HG03095 (cell line): Measurements from ENCODE around the gene DNAAF5.
"Not testable (repeated sequence)": the region's sequence is repeated elsewhere in the genome, so short reads cannot be mapped to it uniquely, and the experiment has no call there.

ENCODE experiments used
- ATAC-seq: cut with Tn5 transposase; IDR thresholded peaks from one replicate; pipeline ENCODE4 v1.9.1; 2021; ENCODE audit warnings: moderate library complexity; ENCODE audit not compliant: unreplicated experiment

Gene DNAAF5

DNA sequence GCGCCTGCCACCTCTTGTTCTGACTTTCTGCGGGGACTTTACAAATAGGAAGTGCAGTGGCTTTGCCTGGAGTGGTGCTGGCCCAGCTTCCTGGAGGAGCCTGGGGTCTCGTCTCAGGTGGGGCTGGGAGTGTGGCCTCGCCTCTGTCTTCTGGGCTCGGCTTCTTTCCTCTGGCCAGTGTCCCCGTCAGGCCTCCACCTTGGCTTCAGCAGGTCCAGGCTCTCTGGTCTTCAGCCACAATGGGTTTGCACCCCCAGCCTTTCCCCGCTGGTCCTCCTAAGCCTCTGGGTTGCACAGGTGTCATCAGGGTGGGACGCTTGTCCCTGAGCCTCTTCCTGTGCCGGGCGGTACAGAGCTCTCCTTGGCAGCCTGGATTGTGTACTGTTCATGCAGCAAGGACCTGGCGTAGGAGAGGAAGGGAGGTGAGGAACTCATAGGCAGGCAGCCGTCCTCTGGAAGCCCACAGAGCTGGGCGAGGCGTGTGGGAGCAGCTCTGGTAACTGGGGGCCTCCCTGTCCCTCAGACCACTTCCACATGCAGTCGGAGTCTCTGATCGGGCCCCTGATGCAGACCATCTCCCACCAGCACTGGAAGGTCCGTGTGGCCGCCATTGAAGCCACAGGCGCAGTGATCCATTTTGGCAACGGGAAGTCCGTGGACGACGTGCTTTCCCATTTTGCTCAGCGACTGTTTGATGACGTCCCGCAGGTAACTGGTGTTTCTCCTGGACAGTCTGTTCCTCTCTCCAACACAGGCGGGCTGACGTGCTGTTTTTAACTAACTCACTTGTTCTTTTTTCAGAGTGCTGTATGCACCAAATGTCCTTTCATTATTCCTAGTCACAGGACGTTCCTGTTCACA, 2.9 kb downstream of the DNAAF5 start:
- no peak for ATAC-seq

DNA sequence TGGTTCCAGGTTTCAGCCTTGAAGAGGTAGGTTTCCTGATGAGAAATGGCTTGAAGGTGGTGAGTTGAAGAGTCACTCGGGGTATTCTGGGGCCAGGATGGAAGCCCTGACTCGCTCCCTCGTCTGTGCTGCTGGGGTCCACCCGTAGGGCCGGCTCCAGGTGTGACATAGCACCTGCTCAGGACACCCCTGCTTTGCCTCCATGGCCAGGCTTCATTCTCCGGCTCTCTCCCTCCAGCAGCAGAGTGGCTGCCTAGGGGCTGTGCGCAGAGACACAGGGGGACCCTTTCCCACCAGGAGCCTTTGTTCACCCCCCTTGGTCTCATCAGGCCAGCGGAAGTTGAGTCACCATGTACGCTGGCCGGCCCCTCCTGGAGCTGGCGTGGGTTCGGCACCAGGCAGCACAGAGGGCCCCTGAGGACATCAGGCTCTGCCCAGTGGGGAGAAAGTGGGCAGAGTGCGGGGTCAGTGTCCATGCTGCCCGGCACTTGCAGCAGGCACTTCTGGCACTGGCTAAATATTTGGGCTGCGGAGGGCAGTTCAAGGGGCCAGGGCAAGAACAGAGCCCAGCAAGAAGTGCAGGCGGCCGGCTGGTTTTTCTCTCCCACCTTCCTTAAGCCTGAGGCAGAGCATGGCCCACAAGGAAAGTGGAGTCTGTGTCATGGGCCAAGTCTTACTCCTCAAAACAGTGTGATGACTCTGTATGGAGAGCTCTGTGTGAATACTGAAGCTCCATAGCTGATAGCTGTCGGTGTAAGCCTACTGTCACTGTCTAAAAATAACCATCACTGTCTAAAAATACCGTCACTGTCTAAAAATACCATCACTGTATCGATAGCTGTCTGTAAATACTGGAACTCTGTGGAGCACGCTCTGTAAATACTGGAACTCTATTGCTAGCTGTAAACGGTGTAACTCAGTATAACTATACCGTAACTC, 4.3 kb downstream of the DNAAF5 start:
- no peak for ATAC-seq

DNA sequence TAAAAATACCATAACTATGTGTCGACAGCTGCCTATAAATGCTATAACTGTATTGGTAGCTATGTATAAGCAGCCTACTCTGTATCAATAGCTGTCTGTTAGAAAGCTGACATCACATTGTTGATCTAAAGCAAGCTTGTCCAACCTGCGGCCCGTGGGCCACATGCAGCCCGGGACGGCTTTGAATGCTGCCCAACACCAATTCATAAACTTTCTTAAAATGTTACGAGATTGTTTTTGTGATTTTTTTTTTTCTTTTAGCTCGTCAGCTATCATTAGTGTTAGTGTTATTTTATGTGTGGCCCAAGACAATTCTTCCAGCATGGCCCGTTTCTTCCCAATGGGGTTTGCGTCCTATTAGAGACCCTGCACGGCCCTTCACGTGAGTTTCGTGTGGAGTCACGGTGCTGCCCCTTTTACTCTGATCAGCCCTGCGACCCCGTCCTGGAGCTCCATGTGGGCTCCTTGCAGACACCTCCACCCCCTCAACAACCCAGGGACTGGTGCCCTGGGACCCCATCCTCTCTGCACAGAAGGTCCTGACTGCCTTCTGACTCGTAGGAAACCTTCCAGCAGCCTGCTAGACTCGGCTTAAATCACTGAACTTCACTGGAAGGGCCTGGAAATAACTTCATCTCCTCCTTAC, 5.1 kb downstream of the DNAAF5 start:
- no peak for ATAC-seq

DNA sequence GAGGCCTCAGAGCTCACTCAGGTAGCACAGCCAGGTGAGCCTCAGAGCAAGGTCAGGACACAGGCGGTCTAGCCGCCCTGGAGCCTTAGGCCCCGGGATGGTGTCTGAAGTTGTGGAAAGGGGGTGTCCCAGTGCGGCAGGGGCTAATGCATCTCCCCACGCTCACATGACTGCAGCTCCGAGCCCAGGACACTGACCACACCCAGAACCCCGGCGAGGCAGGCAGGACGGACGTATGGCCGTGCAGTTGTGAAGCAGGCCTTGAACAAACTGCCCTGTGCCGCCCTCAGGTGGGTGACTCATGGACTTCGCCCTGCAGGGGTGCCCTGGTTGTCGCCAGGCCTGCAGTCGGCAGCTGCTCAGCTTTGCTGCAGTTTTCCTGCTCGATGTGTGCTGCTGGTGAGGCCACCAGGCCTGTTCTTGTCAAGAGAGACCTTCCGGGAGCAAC, 5.6 kb downstream of the DNAAF5 start:
- no peak for ATAC-seq

DNA sequence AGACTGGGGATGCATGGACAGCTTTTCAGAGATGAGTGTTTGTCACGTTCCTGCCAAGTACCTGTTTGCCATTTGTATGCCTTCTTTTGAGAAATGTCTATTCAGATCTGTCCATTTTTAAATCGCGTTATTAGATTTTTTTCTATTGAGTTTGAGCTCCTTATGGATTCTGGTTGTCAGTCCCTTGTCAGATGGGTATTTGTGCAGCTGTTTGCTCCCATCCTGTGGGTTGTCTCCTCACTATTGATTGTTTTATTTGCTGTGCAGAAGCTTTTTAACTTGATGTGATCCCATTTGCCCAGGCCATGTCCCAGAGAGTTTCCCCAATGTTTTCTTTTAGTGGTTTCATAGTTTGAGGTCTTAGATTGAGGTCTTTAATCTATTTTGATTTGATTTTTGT, 6.1 kb downstream of the DNAAF5 start:
- ATAC-seq: no peak

DNA sequence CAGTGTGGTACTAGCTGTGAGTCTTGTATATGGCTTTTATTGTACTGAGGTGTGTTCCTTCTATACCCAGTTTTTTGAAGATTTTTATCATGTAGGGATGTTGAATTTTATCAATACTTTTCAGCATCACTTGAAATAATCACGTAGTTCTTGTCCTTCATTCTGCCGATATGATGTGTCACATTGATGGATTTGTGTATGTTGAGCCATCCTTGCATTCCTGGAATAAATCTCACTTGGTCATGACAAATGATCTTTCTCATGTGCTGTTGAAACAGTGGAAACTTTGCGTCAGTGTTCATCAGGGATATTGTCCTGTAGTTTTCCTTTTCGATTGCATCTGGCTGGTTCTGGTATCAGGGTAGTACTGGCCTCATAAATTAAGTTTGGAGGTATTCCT, 7.7 kb downstream of the DNAAF5 start:
- ATAC-seq: no peak

DNA sequence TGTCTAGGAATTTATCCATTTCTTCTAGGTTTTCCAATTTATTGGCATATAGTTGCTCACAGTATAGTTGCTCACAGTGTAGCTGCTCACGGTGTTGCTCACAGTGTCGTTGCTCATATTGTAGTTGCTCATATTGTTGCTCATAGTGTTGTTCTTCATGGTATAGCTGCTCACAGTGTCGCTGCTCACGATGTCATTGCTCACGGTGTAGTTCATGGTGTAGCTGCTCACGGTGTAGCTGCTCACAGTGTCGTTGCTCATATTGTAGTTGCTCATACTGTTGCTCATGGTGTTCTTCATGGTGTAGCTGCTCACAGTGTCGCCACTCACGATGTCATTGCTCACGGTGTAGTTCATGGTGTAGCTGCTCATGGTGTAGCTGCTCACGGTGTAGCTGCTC, 8.3 kb downstream of the DNAAF5 start:
- no peak for ATAC-seq

DNA sequence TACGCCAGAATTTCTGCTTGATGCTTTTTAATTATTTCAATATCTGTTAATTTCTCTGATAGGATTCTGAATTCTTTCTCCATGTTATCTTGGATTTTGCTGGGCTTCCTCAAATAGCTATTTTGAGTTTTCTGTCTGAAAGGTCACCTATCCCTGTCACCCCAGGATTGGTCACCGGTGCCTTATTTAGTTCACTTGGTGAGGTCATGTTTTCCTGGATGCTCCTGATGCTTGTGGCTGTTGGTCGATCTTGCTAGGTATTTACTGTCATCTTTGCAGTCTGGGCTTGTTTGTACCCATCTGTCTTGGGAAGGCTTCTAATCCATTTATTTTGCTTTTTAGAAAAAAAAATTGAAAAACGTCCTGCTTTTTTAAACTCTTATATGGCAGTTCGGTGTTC, 11.7 kb downstream of the DNAAF5 start:
- no peak for ATAC-seq

DNA sequence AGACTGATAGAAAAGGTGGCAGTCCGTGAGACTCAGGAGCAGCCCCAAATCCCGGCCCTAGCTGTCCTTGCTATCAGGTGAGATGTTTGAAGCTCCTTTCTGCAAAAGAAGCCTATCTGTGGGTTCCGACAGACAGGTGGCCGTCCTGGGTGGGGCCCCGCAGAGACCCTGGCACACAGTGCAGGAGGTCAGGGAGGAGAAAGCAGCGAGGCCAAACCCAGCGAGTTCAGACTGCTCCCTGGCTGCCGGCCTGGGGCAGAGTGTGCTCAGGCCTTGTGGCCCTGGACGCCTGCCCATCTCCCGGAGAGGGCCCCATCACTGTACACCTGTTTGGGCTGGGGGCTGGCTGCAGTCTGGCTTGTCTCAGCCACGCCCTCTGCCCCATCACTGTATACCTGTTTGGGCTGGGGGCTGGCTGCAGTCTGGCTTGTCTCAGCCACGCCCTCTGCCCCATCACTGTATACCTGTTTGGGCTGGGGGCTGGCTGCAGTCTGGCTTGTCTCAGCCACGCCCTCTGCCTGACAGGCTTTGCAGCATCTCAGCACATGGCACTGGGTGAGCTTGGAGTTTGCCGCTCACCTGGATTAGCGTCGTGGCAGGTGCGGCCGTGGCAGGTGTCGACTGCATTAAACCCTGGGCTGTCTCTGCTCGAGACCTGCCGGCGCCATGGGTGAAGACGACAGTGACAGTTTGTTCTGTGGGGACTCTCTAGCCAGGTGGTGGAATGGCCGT, 12.4 kb downstream of the DNAAF5 start:
- ATAC-seq: no peak

DNA sequence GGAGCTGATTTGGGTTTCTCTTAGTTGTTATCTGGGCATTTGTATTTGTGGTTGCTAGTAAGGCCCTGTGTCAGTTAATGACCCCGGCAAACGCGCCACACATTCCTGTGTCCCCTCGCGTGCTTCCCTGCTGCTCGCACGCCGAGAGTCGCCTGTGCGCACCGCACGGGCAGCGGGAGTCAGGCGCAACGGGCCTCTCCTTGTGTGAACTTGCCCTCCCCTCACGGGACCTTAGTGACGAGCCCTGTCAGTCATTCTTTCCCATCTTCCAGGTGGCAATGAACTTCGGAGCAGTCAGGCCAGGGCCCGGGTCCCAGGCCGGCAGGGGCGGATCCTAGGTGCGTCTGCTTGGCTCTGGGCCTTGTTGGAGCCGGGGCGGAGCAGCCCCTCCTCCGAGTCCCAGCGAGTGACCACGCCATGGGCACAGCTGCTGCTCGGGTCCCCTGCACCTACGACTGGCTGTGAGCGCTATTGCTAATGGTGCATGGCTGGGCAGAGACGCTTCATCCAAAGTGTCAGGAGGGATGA, 13.0 kb downstream of the DNAAF5 start:
- no peak for ATAC-seq

DNA sequence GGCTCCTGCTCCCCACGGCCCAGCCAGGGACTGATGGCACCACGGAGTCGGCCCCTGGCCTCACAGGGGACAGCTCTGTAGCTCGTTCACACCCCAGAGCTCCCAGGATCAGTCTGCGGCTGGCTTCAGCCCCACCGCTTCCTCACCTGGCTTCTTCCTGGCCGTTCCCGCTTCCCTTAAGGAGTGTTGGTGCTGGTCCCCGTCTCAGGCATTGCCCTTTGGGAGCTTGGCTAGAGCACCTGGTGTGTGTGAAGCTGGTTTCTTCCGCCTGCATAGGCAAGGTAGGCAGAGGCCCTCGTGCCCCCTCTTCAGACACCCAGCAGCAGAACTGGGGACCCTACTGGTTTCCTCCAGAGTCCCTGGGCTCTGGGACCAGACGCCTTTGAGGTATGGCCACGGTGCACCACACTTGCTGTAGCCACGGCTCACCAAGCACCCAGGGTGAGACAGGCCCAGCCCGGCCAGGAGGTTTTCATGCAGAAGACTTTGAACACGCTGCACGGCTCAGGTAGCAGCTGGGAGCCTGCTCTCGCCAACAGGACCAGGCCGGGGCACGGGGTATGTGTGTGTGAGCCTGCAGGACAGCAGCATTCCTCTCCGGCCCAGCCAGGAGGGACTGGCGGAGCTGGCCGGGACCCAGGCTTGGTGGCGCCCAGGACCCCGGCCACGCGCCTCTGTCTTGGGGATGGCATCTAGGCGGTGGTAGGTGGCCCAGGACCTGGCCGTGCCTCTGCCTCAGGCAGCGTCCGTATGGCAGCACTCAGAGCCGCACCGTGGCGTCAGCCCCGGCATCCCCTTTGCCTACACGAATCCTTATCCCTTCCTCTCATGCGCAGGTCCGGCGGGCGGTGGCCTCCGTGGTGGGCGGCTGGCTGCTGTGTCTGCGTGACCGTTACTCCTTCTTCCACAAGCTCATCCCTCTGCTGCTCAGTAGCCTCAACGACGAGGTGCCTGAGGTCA, 13.8 kb downstream of the DNAAF5 start:
- no peak for ATAC-seq

DNA sequence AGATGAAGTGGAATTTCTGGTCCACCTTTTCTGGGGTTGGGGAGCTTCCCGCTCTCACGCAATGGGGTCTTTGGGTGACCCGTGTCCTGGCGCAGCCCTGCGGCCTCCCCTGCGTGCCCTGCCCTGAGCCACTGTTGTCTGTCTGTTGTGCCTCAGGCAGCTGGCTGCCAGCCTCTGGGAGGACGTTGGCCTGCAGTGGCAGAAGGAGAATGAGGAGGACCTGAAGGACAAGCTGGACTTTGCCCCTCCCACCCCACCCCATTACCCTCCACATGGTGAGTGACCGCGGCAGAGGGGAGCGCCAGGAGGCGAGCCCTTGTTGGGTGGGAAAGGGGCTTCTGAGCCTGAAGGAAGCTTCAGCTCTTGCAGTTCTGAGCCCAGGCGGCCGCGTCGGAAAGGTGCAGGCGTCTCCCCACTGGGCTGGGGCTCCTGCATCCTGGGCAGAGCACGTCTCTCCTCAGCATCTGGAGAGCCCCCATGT, 14.7 kb downstream of the DNAAF5 start:
- ATAC-seq: no peak

DNA sequence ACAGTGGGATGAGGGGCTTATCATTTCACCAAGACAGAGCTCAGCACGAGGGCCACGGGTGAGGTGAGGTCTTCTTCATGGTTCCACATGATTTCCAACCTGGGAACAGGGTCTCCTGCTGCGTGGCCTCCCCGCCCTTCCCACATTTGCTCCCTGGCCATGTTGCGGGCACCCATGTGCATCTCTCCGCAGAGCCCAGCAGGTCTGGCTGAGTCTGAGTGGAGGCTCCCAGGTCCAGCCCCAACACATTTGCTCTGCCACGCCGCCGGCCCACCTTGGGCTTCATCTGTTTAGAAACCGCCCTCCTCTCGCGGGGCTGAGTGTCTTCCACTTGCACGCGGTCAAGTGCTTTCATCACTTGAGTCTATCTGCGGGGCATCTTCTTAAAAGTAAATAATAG, 15.4 kb downstream of the DNAAF5 start:
- no peak for ATAC-seq

DNA sequence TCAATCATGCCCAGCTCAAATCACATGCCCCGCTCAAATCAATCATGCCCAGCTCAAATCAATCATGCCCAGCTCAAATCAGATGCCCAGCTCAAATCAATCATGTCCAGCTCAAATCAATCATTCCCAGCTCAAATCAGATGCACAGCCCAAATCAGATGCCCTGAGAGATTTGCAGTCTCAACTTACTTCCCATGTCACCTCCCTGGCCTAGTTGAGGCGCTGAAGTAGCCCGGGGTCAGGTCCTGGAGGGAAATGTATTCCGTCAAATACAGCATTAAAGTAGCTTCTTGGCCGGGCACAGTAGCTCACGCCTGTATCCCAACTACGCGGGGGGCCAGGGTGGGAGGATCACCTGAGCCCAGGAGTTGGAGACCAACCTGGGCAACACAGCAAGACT, 16.3 kb downstream of the DNAAF5 start:
- ATAC-seq: no peak

DNA sequence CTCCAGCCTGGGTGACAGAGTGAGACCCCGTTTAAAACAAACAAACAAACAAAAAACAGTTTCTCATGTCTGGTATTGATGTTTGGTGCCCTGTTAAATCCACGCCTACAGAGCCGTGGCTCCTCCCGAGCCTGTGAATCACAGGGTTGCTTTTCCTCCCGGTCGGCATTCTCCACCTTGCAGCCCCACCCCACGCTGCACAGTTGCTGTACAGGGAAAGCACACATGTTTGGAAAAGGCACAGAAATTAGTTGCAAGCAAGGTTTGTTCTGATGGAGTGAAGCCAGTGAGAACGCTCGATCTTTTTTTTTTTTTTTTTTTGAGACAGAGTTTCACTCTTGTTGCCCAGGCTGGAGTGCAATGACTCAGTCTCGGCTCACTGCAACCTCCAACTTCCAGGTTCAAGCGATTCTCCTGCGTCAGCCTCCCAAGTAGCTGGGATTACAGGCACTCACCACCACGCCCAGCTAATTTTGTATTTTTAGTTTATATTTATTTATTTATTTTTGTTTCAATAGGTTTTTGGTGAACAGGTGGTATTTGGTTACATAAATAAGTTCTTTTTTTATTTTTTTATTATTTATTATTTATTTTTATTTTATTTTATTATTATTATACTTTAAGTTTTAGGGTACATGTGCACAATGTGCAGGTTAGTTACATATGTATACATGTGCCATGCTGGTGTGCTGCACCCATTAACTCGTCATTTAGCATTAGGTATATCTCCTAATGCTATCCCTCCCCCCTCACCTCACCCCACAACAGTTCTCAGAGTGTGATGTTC, 17.0 kb downstream of the DNAAF5 start:
- not testable (repeated sequence) for ATAC-seq

DNA sequence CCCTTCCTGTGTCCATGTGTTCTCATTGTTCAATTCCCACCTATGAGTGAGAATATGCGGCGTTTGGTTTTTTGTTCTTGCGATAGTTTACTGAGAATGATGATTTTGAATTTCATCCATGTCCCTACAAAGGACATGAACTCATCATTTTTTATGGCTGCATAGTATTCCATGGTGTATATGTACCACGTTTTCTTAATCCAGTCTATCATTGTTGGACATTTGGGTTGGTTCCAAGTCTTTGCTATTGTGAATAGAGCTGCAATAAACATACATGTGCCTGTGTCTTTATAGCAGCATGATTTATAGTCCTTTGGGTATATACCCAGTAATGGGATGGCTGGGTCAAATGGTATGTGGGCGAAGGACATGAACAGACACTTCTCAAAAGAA, 17.6 kb downstream of the DNAAF5 start:
- not testable (repeated sequence) for ATAC-seq

DNA sequence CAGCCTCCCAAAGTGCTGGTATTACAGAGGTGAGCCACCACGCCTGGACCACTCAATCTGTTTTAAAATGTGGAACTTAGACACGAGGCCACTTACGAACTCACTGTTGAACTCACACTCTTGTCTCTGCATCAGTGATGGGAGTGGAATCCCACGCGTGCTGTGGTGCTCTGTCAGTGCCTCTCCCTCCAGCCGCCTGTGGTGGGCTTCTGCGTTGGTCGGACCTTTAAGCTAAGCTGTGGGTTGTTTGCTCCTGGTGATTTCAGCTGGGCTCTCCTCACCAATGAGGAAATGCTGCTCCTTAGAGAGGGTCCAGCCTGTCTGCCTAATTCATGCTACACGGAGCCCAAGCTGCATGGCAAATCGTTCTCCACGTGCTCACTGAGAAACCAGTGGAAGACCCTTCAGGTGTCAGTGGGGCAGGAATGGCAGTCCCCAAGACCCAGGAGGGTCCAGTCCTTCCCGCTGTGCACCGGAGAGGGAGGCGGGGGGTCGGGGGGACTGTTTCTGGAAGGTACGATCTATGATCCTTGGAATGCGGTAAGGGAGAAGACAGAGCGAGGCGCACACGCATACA, 18.4 kb downstream of the DNAAF5 start:
- ATAC-seq: no peak
